GM21423 (cell line): Measurements from ENCODE around the gene CACNA2D1.

ENCODE experiments used
- ATAC-seq: cut with Tn5 transposase; IDR thresholded peaks from one replicate; pipeline ENCODE4 v1.9.1; 2021; ENCODE audit warnings: mild to moderate bottlenecking, moderate library complexity; ENCODE audit not compliant: unreplicated experiment

CACNA2D1 gene

GRCh38 chr7:82347808-82348207, 95.8 kb downstream of the CACNA2D1 start:
- no peak for ATAC-seq

- no peak for ATAC-seq
Observed at GRCh38 chr7:82345886-82346285, 97.7 kb downstream of the CACNA2D1 start.

GRCh38 chr7:82343716-82344115, 99.9 kb downstream of the CACNA2D1 start:
- ATAC-seq, result no peak

- ATAC-seq, result no peak
Observed at GRCh38 chr7:82339958-82340357, 103.6 kb downstream of the CACNA2D1 start.

GRCh38 chr7:82335927-82336326, 107.7 kb downstream of the CACNA2D1 start:
- ATAC-seq, result no peak

GRCh38 chr7:82335001-82335400, 108.6 kb downstream of the CACNA2D1 start:
- no peak for ATAC-seq

- no peak for ATAC-seq
Observed at GRCh38 chr7:82331234-82331633, 112.3 kb downstream of the CACNA2D1 start.

- ATAC-seq, result no peak
Observed at GRCh38 chr7:82330706-82331215, 112.8 kb downstream of the CACNA2D1 start.

- no peak for ATAC-seq
Observed at GRCh38 chr7:82327898-82328297, 115.7 kb downstream of the CACNA2D1 start.

GRCh38 chr7:82325416-82325815, 118.2 kb downstream of the CACNA2D1 start:
- ATAC-seq, result no peak

- no peak for ATAC-seq
Observed at GRCh38 chr7:82323806-82324205, 119.8 kb downstream of the CACNA2D1 start.

- ATAC-seq, result no peak
Observed at GRCh38 chr7:82319674-82320118, 123.9 kb downstream of the CACNA2D1 start.

- no peak for ATAC-seq
Observed at GRCh38 chr7:82318786-82319185, 124.8 kb downstream of the CACNA2D1 start.

GRCh38 chr7:82317760-82318159, 125.8 kb downstream of the CACNA2D1 start:
- no peak for ATAC-seq

- ATAC-seq, result no peak
Observed at GRCh38 chr7:82317257-82317721, 126.3 kb downstream of the CACNA2D1 start.

GRCh38 chr7:82313269-82313668, 130.3 kb downstream of the CACNA2D1 start:
- no peak for ATAC-seq

GRCh38 chr7:82312646-82313045, 130.9 kb downstream of the CACNA2D1 start:
- no peak for ATAC-seq

- no peak for ATAC-seq
Observed at GRCh38 chr7:82305347-82306005, 138.1 kb downstream of the CACNA2D1 start.

GRCh38 chr7:82294865-82295264, 148.7 kb downstream of the CACNA2D1 start:
- ATAC-seq, result no peak

- no peak for ATAC-seq
Observed at GRCh38 chr7:82294382-82294784, 149.2 kb downstream of the CACNA2D1 start.

- no peak for ATAC-seq
Observed at GRCh38 chr7:82293467-82293866, 150.1 kb downstream of the CACNA2D1 start.

- ATAC-seq, result no peak
Observed at GRCh38 chr7:82291931-82292330, 151.6 kb downstream of the CACNA2D1 start.

- no peak for ATAC-seq
Observed at GRCh38 chr7:82289889-82290288, 153.7 kb downstream of the CACNA2D1 start.
